CD4-positive, alpha-beta T cell treated with Interleukin-15 for 4 hours (primary cell): ENCODE results near the gene DDX31.

ENCODE experiments used
- DNase-seq: peaks from one replicate; pipeline ENCODE4 v3.0.0-alpha.2; 2020; ENCODE audit warnings: low spot score

Gene DDX31

GRCh38 chr9:132594412-132594811 lies 75.4 kb downstream of the DDX31 start:
- DNase-seq: no peak

- DNase-seq: no peak
Observed at GRCh38 chr9:132592451-132592850, 77.3 kb downstream of the DDX31 start.

GRCh38 chr9:132591751-132592314 lies 78.0 kb downstream of the DDX31 start:
- DNase-seq: no peak

- no peak for DNase-seq
Observed at GRCh38 chr9:132591244-132591643, 78.5 kb downstream of the DDX31 start.

GRCh38 chr9:132590318-132591182 lies 79.2 kb downstream of the DDX31 start:
- DNase-seq: no peak

GRCh38 chr9:132590037-132590317 lies 79.8 kb downstream of the DDX31 start:
- DNase-seq: no peak

- DNase-seq: no peak
Observed at GRCh38 chr9:132589148-132590036, 80.4 kb downstream of the DDX31 start.

GRCh38 chr9:132588501-132589147 lies 81.2 kb downstream of the DDX31 start:
- DNase-seq: no peak

GRCh38 chr9:132588098-132588497 lies 81.7 kb downstream of the DDX31 start:
- no peak for DNase-seq

GRCh38 chr9:132587592-132587955 lies 82.2 kb downstream of the DDX31 start:
- DNase-seq: no peak

GRCh38 chr9:132586830-132587591 lies 82.8 kb downstream of the DDX31 start:
- no peak for DNase-seq

- DNase-seq: no peak
Observed at GRCh38 chr9:132585954-132586829, 83.6 kb downstream of the DDX31 start.

- DNase-seq: no peak
Observed at GRCh38 chr9:132584601-132585560, 84.9 kb downstream of the DDX31 start.

GRCh38 chr9:132583584-132584304 lies 86.0 kb downstream of the DDX31 start:
- DNase-seq: no peak

GRCh38 chr9:132582786-132583583 lies 86.8 kb downstream of the DDX31 start:
- no peak for DNase-seq

GRCh38 chr9:132582276-132582785 lies 87.5 kb downstream of the DDX31 start, which contains the start of gene BARHL1:
BARHL1 (plus strand) TSS chr9:132582606; CDS start chr9:132582798, 192 bp downstream.
- no peak for DNase-seq

GRCh38 chr9:132579427-132579798 lies 90.4 kb downstream of the DDX31 start:
- no peak for DNase-seq
